Transverse colon (tissue), 4 donors: Measurements from ENCODE around the gene ZZZ3. TPM values are rescaled to one million over a fixed set of nuclear protein-coding genes. Genes with fewer than 3 reads are reported as not detected.
"Not testable (repeated sequence)": the region's sequence is repeated elsewhere in the genome, so short reads cannot be mapped to it uniquely, and the experiment has no call there.

Source experiments
- DNase-seq: peaks from one replicate; pipeline ENCODE4 v3.0.0-alpha.2; 2019
- H3K27ac ChIP-seq, 4 donors: fragments of 200-600 bp; sonication (generic); 2 replicates each; pipeline ENCODE4 v1.5.1; 2016 to 2018; ENCODE audit warnings: inconsistent platforms in 4 of 4
- H3K27me3 ChIP-seq: fragments of 200-600 bp; sonication (generic); 2 replicates; pipeline ENCODE4 v1.5.1; 2017; ENCODE audit warnings: inconsistent platforms
- H3K36me3 ChIP-seq, 4 donors: fragments of 200-600 bp; sonication (generic); 2 replicates each; pipeline ENCODE4 v1.5.1; 2017 to 2019; ENCODE audit warnings: inconsistent platforms in 4 of 4
- H3K4me1 ChIP-seq, 4 donors: fragments of 200-600 bp; sonication (generic); 2 replicates each; pipeline ENCODE4 v1.5.1; 2017 to 2020; ENCODE audit warnings: inconsistent platforms in 4 of 4
- H3K4me3 ChIP-seq, 4 donors: fragments of 200-600 bp; sonication (generic); 1 replicate in 1 of 4; 2 replicates in 3 of 4; pipeline versions ENCODE4 v1.5.1 to v1.6.1; 2017 to 2019; ENCODE audit warnings: inconsistent platforms in 4 of 4
- H3K9me3 ChIP-seq, 2 donors: fragments of 200-600 bp; sonication (generic); 2 replicates each; pipeline ENCODE4 v1.5.1; 2017 to 2019; ENCODE audit warnings: inconsistent platforms in 2 of 2
- EP300 ChIP-seq: sonication (generic); formaldehyde crosslinking; IDR thresholded peaks from one replicate; pipeline ENCODE4 v1.6.1; 2017; ENCODE audit warnings: antibody characterized with exemption, low read depth
- POLR2A ChIP-seq: fragments of 450-650 bp; IDR thresholded peaks from one replicate; pipeline ENCODE4 v1.6.1; 2016; ENCODE audit warnings: antibody characterized with exemption, mild to moderate bottlenecking, moderate library complexity
- POLR2AphosphoS5 ChIP-seq, 3 donors: sonication (generic); formaldehyde crosslinking; IDR thresholded peaks; one replicate each; pipeline ENCODE4 v1.6.1; 2016; ENCODE audit warnings: antibody characterized with exemption in 3 of 3
- WGBS, 2 donors: methylation state at CpG; one replicate each; pipeline ENCODE4 v1.1.5; 2018; ENCODE audit warnings: low coverage in 1 of 2; 5-methylcytosine and 5-hydroxymethylcytosine counted together
- in situ Hi-C, 4 donors: fragments of 200-750 bp; cut with MboI; loops; one replicate each; pipeline versions ENCODE4 v1.15.0 to v1.15.1; 2017; ENCODE audit warnings: low sequenced_read_pairs in 3 of 4, low pct_ligation_motif_present in 1 of 4, low pct_unique_long_range_greater_than_20kb in 1 of 4
- intact Hi-C: fragments of 100-400 bp; cut with DNase I; formaldehyde crosslinking; loops from one replicate; pipeline ENCODE4 v1.15.1; 2023; ENCODE audit warnings: low total_unique reads
- total RNA-seq, 4 donors: library from RNA; depleted of rRNA; stranded (reverse); fragments of >200 nt; gene quantifications; one replicate each; pipeline ENCODE4 v1.1.0, GENCODE V29; 2016
- TF ChIP-seq, protein P1 (sequence below), 5 experiments: fragments of 200-600 bp in 3 of 5; fragments of 450-650 bp in 2 of 5; sonication (generic) in 3 of 5; IDR thresholded peaks; 1 replicate in 2 of 5; 2 replicates in 3 of 5; pipeline ENCODE4 v1.5.1; 2016 to 2017; ENCODE audit warnings: antibody characterized with exemption in 5 of 5, inconsistent platforms in 3 of 5, mild to moderate bottlenecking in 2 of 5, moderate library complexity in 1 of 5

The ZZZ3 gene
- total RNA-seq, 4 donors from 2014 or later = 15.9 to 80.4 (median 47.4) TPM

DNA sequence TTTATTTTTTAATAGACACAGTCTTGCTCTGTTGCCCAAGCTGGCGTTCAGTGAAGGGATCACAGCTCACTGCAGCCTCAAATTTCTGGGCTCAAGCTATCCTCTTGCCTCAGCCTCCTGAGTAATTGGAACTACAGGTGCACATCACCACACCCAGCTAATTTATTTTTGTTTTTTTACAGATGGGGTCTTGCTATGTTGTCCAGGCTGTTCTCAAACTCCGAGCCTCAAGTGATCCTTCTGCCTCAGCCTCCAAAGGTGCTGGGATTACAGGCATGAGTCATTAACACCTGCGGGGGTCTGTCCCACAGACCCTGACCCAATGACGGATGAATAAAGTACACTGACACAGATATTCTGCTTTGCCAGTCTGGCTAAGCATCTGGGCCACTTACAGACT, 33.6 kb upstream of the ZZZ3 start:
- intact Hi-C loops = no loop called here
- in situ Hi-C loops = loop anchor here in 3 of 4 donors (10.0 to 25.0 kb wide), 3 partner anchors 239 to 396 kb away; no protein-coding TSS in a partner anchor
- Histone ChIP-seq H3K4me3 (no peak overlapping the region), H3K27ac (no peak overlapping the region), H3K9me3 (no peaks in the 10 kb centered on the region), H3K27me3 (no peaks in the 10 kb centered on the region), H3K36me3 (peaks cover 0 to 67% (median 22%) of the 10 kb centered on the region in 4 donors), H3K4me1 (no peaks in the 10 kb centered on the region)
- DNase-seq = no peak
- 98 to 100% methylated on average over 1 to 4 of the region's 4 CpGs for WGBS, 2 donors
- TF ChIP-seq, protein P1, sequence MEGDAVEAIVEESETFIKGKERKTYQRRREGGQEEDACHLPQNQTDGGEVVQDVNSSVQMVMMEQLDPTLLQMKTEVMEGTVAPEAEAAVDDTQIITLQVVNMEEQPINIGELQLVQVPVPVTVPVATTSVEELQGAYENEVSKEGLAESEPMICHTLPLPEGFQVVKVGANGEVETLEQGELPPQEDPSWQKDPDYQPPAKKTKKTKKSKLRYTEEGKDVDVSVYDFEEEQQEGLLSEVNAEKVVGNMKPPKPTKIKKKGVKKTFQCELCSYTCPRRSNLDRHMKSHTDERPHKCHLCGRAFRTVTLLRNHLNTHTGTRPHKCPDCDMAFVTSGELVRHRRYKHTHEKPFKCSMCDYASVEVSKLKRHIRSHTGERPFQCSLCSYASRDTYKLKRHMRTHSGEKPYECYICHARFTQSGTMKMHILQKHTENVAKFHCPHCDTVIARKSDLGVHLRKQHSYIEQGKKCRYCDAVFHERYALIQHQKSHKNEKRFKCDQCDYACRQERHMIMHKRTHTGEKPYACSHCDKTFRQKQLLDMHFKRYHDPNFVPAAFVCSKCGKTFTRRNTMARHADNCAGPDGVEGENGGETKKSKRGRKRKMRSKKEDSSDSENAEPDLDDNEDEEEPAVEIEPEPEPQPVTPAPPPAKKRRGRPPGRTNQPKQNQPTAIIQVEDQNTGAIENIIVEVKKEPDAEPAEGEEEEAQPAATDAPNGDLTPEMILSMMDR (IDR thresholded peaks at IDR 0.05) = no peak
- TF ChIP-seq POLR2A (no peak), EP300 (no peak), POLR2AphosphoS5 (IDR thresholded peaks at IDR 0.05) (no peak)

DNA sequence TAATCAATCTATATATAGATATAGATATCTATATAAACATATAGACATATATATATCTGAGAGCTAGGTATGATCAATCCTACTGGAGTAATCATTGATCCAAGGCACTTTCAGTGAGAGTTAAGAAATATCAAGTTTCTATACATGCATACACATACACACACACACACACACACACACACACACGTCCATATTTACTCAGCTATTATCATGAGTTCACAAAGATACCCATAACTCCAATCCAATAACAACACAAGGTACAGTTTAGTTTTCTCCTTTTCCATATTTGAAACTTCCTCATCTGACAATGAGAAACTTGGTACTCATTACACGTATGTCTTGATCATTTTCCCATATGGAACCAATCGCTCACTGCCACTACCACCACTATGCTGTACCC, 27.3 kb upstream of the ZZZ3 start:
- Histone ChIP-seq H3K4me1 (no peaks in the 10 kb centered on the region), H3K36me3 (peaks cover 0 to 63% (median 23%) of the 10 kb centered on the region in 4 donors), H3K27ac (no peak overlapping the region), H3K9me3 (no peaks in the 10 kb centered on the region), H3K27me3 (no peaks in the 10 kb centered on the region), H3K4me3 (no peak overlapping the region)
- intact Hi-C loops (no loop called here), in situ Hi-C loops (loop anchor here in 3 of 4 donors (10.0 to 25.0 kb wide), 3 partner anchors 245 to 403 kb away; no protein-coding TSS in a partner anchor)
- WGBS, 2 donors = 88 to 93% methylated on average over 2 to 3 of the region's 3 CpGs
- TF ChIP-seq EP300 (no peak), POLR2AphosphoS5 (IDR thresholded peaks at IDR 0.05) (no peak), POLR2A (no peak)
- TF ChIP-seq, protein P1 (IDR thresholded peaks at IDR 0.05) = no peak
- no peak for DNase-seq

DNA sequence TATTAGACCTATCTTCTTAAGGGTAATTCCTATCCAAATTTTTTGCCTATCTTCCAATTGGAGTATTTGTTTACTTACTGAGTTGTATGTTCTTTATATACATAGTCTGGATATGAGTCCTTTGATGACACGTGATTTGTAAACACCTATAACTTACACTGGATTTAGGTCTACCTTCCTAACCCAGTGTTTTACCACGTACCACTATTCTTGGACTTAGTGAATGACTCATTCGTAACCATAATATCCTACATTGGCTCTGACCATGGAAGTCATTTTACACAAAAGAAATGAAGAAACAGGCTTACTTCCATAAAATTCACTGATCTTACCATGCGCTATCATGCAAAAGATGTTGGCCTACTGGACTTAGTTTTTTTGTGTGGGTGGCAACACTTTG, 23.9 kb upstream of the ZZZ3 start:
- Histone ChIP-seq H3K36me3 (peaks cover 0 to 39% (median 9%) of the 10 kb centered on the region in 4 donors), H3K4me1 (no peaks in the 10 kb centered on the region), H3K27me3 (no peaks in the 10 kb centered on the region), H3K4me3 (no peak overlapping the region), H3K9me3 (no peaks in the 10 kb centered on the region), H3K27ac (no peak overlapping the region)
- TF ChIP-seq EP300 (no peak), POLR2AphosphoS5 (IDR thresholded peaks at IDR 0.05) (no peak), POLR2A (no peak)
- TF ChIP-seq, protein P1 (IDR thresholded peaks at IDR 0.05) = no peak
- intact Hi-C loops = no loop called here
- DNase-seq = no peak
- WGBS, 2 donors = 85 to 92% methylated on average over 4 of the region's 4 CpGs
- in situ Hi-C loops = loop anchor here in 2 of 4 donors (25.0 kb wide), 2 partner anchors 256 to 406 kb away; no protein-coding TSS in a partner anchor

DNA sequence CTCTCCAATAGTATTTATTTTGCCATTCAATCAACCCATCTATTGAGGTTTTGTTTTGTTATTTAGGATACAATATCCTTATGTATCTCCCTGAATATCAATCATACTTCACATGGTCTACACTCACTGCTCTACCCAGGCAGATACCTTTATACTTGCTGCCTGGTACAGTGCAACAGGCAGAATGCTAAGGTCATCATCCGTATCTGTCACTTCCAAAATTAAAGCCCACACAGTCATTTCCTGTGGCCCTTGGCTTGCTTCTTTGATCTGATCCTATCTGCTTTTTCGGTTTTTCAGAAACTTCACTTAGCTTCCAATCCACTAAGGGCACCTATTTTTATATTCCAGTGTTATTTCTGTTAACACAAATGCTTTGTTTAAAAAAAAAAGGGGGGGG, 22.3 kb upstream of the ZZZ3 start:
- 64 to 80% methylated on average over 2 of the region's 2 CpGs for WGBS, 2 donors
- H3K36me3 ChIP-seq = peaks cover 0 to 29% (median 2%) of the 10 kb centered on the region in 4 donors
- intact Hi-C loops (no loop called here), in situ Hi-C loops (loop anchor here in 2 of 4 donors (25.0 kb wide), 2 partner anchors 258 to 408 kb away; no protein-coding TSS in a partner anchor)
- no peak overlapping the region for H3K4me3 ChIP-seq
- no peaks in the 10 kb centered on the region for H3K4me1 ChIP-seq
- H3K27me3 ChIP-seq = no peaks in the 10 kb centered on the region
- H3K9me3 ChIP-seq = no peaks in the 10 kb centered on the region
- no peak for DNase-seq
- no peak overlapping the region for H3K27ac ChIP-seq
- TF ChIP-seq EP300 (no peak), POLR2AphosphoS5 (IDR thresholded peaks at IDR 0.05) (no peak), POLR2A (no peak)
- TF ChIP-seq, protein P1 (IDR thresholded peaks at IDR 0.05) = no peak

DNA sequence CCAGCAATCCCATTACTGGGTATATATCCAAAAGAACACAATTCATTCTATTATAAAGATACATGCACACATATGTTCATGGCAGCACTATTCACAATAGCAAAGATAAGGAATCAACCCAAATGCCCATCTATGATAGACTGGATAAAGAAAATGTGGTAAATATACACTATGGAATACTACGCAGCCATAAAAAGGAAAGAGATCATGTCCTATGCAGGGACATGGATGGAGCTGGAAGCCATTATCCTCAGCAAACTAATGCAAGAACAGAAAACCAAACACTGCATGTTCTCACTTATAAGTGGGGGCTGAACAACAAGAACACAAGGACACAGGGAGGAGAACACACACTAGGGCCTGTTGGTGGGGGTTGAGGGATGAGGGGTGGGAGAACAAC, 17.2 kb upstream of the ZZZ3 start:
- H3K27me3 ChIP-seq, H3K9me3 ChIP-seq, intact Hi-C loops, H3K4me3 ChIP-seq, DNase-seq, H3K27ac ChIP-seq, H3K4me1 ChIP-seq: not testable (repeated sequence)
- WGBS, 2 donors = 92 to 100% methylated on average over 1 of the region's 1 CpG
- in situ Hi-C loops = loop anchor here in 2 of 4 donors (25.0 kb wide), 2 partner anchors 263 to 413 kb away; no protein-coding TSS in a partner anchor
- H3K36me3 ChIP-seq = peaks cover 0 to 35% (median 11%) of the 10 kb centered on the region in 4 donors
